Measurements from ENCODE around the gene FBXL7.

DNA sequence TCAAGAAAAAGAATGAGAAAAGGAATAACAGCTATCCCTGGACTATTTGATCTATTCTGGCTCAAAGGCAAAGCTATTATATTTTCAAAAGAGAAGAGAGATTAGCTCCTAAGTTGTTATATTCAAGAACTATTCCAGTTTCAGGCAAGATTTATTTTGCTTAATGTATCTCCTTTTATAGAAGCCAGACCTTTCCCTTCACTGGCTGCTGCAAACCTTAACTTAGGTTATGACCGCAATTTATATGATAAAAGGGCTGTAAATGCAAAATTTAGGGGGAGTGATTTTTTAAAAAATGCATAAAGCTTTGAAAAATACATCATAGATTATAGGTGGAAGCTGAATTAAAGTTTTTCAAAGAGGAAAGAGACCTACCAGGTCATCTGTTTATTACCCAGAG lies 97.8 kb downstream of the FBXL7 start:
- TF ChIP-seq, protein P1, sequence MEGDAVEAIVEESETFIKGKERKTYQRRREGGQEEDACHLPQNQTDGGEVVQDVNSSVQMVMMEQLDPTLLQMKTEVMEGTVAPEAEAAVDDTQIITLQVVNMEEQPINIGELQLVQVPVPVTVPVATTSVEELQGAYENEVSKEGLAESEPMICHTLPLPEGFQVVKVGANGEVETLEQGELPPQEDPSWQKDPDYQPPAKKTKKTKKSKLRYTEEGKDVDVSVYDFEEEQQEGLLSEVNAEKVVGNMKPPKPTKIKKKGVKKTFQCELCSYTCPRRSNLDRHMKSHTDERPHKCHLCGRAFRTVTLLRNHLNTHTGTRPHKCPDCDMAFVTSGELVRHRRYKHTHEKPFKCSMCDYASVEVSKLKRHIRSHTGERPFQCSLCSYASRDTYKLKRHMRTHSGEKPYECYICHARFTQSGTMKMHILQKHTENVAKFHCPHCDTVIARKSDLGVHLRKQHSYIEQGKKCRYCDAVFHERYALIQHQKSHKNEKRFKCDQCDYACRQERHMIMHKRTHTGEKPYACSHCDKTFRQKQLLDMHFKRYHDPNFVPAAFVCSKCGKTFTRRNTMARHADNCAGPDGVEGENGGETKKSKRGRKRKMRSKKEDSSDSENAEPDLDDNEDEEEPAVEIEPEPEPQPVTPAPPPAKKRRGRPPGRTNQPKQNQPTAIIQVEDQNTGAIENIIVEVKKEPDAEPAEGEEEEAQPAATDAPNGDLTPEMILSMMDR (conservative IDR thresholded peaks at IDR 0.05 in 1 of 2, IDR thresholded peaks at IDR 0.05 in 1 of 2; ENCODE audit: low read depth in 1 of 2, low read length in 2 of 2), result no peak
- no peak for TF ChIP-seq EZH2 (IDR thresholded peaks at IDR 0.05; ENCODE audit: low read length, missing control alignments)

Measured in fibroblast of lung (primary cell).